CD4-positive, alpha-beta memory T cell (primary cell): ENCODE measurements around the gene UNC80. TPM values are rescaled to one million over a fixed set of nuclear protein-coding genes. Genes with fewer than 3 reads are reported as not detected.
A peak's percentile ranks its signal among the peaks of the same experiment; 100 is the strongest.
"Not testable (repeated sequence)": the region's sequence is repeated elsewhere in the genome, so short reads cannot be mapped to it uniquely, and the experiment has no call there.

ENCODE experiments used
- CTCF ChIA-PET: fragments of 350-600 bp; sonication (Branson Sonifier 250); formaldehyde crosslinking; loops from one replicate; lab custom pipeline; 2021; ENCODE audit warnings: inconsistent platforms; ENCODE audit not compliant: partially characterized antibody; lab: Charles Lee
- POLR2A ChIA-PET: fragments of 350-600 bp; sonication (Branson Sonifier 250); formaldehyde crosslinking; loops from one replicate; lab custom pipeline; 2021; ENCODE audit not compliant: partially characterized antibody; lab: Charles Lee
- DNase-seq, 5 donors: peaks; one replicate each; pipeline versions ENCODE4 v3.0.0 to v3.0.0-alpha.2; 2020 to 2022; ENCODE audit warnings: mixed read lengths in 1 of 5
- H3K27ac ChIP-seq: one replicate; pipeline ENCODE4 v1.7.0; 2013; ENCODE audit warnings: low read depth, low read length
- H3K27me3 ChIP-seq: 2 replicates; pipeline ENCODE4 v1.7.0; 2013; ENCODE audit warnings: mild to moderate bottlenecking, low read length, moderate library complexity; ENCODE audit not compliant: insufficient read depth
- H3K36me3 ChIP-seq: 2 replicates; pipeline ENCODE4 v1.7.0; 2013; ENCODE audit warnings: mild to moderate bottlenecking, low read length, moderate library complexity; ENCODE audit not compliant: insufficient read depth
- H3K4me1 ChIP-seq: 2 replicates; pipeline ENCODE4 v1.7.0; 2013; ENCODE audit warnings: mild to moderate bottlenecking, low read length, moderate library complexity; ENCODE audit not compliant: insufficient read depth
- H3K4me3 ChIP-seq, 2 donors: one replicate each; pipeline ENCODE4 v1.7.0; 2013; ENCODE audit warnings: low read length in 2 of 2, mild to moderate bottlenecking in 1 of 2
- H3K9me3 ChIP-seq, 2 donors: one replicate each; pipeline ENCODE4 v1.7.0; 2013; ENCODE audit warnings: low read length in 2 of 2, control low read depth in 1 of 2; ENCODE audit not compliant: control insufficient read depth in 1 of 2
- H3K27ac Mint-ChIP-seq, 7 donors: one replicate each; pipeline ENCODE4 v1.8.0; 2020 to 2021; ENCODE audit warnings: mixed read lengths in 7 of 7, mild to moderate bottlenecking in 6 of 7, inconsistent platforms in 3 of 7, moderate library complexity in 3 of 7
- H3K27me3 Mint-ChIP-seq, 2 donors: one replicate each; pipeline ENCODE4 v1.8.0; 2020 to 2021; ENCODE audit warnings: mixed read lengths in 2 of 2
- H3K36me3 Mint-ChIP-seq, 2 donors: one replicate each; pipeline ENCODE4 v1.8.0; 2020 to 2021; ENCODE audit warnings: mixed read lengths in 2 of 2, inconsistent platforms in 1 of 2, mild to moderate bottlenecking in 1 of 2
- H3K4me1 Mint-ChIP-seq, 4 donors: one replicate each; pipeline ENCODE4 v1.8.0; 2020 to 2021; ENCODE audit warnings: mixed read lengths in 4 of 4, mild to moderate bottlenecking in 1 of 4
- H3K4me3 Mint-ChIP-seq, 8 donors: one replicate each; pipeline ENCODE4 v1.8.0; 2020 to 2021; ENCODE audit warnings: mixed read lengths in 8 of 8, mild to moderate bottlenecking in 7 of 8, moderate library complexity in 6 of 8, inconsistent platforms in 3 of 8
- H3K9me3 Mint-ChIP-seq, 8 donors: one replicate each; pipeline ENCODE4 v1.8.0; 2020 to 2021; ENCODE audit warnings: mixed read lengths in 8 of 8, mild to moderate bottlenecking in 5 of 8, inconsistent platforms in 3 of 8, moderate library complexity in 1 of 8
- intact Hi-C: fragments of 100-400 bp; cut with micrococcal nuclease; formaldehyde crosslinking; loops from one replicate; pipeline ENCODE4 v1.15.1; 2023
- polyA plus RNA-seq, 2 donors: library from polyadenylated mRNA; unstranded; fragments of 300-500 nt; fragmentation: Illumina TruSeq; gene quantifications; one replicate each; pipeline ENCODE4 v1.2.3, GENCODE V29; 2021
- total RNA-seq, 2 experiments: library from RNA; stranded (reverse); gene quantifications; one replicate each; pipeline ENCODE4 v1.2.3, GENCODE V29; 2021

The UNC80 gene
- total and polyA plus RNA-seq, 4 experiments from 2014 or later, result not detected

GRCh38 chr2:209773377-209773776 is 1.7 kb downstream of the UNC80 start:
- Mint-ChIP-seq H3K27ac (no peak overlapping the region), H3K4me1 (peaks cover 0 to 4% (median 4%) of the 10 kb centered on the region in 4 donors), H3K4me3 (no peak overlapping the region), H3K36me3 (no peaks in the 10 kb centered on the region), H3K27me3 (peaks cover 21 to 24% of the 10 kb centered on the region in 2 donors), H3K9me3 (peaks cover 0 to 5% (median under 1%) of the 10 kb centered on the region in 8 donors)
- intact Hi-C loops, result no loop called here
- Histone ChIP-seq H3K27me3 (no peaks in the 10 kb centered on the region), H3K4me1 (no peaks in the 10 kb centered on the region), H3K9me3 (no peaks in the 10 kb centered on the region), H3K36me3 (no peaks in the 10 kb centered on the region), H3K27ac (no peak overlapping the region), H3K4me3 (no peak overlapping the region)
- CTCF ChIA-PET, result no interaction called here
- POLR2A ChIA-PET, result no interaction called here
- no peak for DNase-seq

- Histone ChIP-seq H3K4me1 (peaks cover 11% of the 10 kb centered on the region), H3K27ac (no peak overlapping the region), H3K36me3 (no peaks in the 10 kb centered on the region), H3K27me3 (no peaks in the 10 kb centered on the region), H3K9me3 (no peaks in the 10 kb centered on the region), H3K4me3 (no peak overlapping the region)
- Mint-ChIP-seq H3K36me3 (no peaks in the 10 kb centered on the region), H3K4me1 (peaks cover 12 to 17% (median 15%) of the 10 kb centered on the region in 4 donors), H3K27ac (no peak overlapping the region), H3K4me3 (no peak overlapping the region), H3K9me3 (no peaks in the 10 kb centered on the region), H3K27me3 (no peaks in the 10 kb centered on the region)
- intact Hi-C loops, result no loop called here
- ChIA-PET POLR2A (no interaction called here), CTCF (no interaction called here)
- DNase-seq, result no peak
Observed at GRCh38 chr2:209787416-209787815, 15.8 kb downstream of the UNC80 start.

GRCh38 chr2:209788925-209789324 is 17.3 kb downstream of the UNC80 start:
- Histone ChIP-seq H3K27ac (no peak overlapping the region), H3K9me3 (no peaks in the 10 kb centered on the region), H3K4me3 (no peak overlapping the region), H3K4me1 (peaks cover 11% of the 10 kb centered on the region), H3K36me3 (no peaks in the 10 kb centered on the region), H3K27me3 (no peaks in the 10 kb centered on the region)
- Mint-ChIP-seq H3K4me1 (peaks cover 12 to 17% (median 15%) of the 10 kb centered on the region in 4 donors), H3K4me3 (peak overlapping the region in 3 of 8 donors; percentile 11 to 49 (median 44)), H3K36me3 (no peaks in the 10 kb centered on the region), H3K27me3 (no peaks in the 10 kb centered on the region), H3K27ac (no peak overlapping the region), H3K9me3 (no peaks in the 10 kb centered on the region)
- no peak for DNase-seq
- CTCF ChIA-PET, result no interaction called here
- POLR2A ChIA-PET, result no interaction called here
- intact Hi-C loops, result no loop called here

GRCh38 chr2:209790066-209790728 is 18.6 kb downstream of the UNC80 start:
- peak overlapping the region; percentile 76 to 88 (median 84) for H3K4me3 Mint-ChIP-seq
- intact Hi-C loops, result no loop called here
- peak in 2 of 5 donors; percentile 5 to 9 for DNase-seq
- H3K36me3 Mint-ChIP-seq, result no peaks in the 10 kb centered on the region
- no peaks in the 10 kb centered on the region for H3K9me3 Mint-ChIP-seq
- Histone ChIP-seq H3K4me3 (peak overlapping the region; percentile 19 to 34), H3K27me3 (no peaks in the 10 kb centered on the region), H3K27ac (no peak overlapping the region), H3K9me3 (no peaks in the 10 kb centered on the region), H3K36me3 (no peaks in the 10 kb centered on the region), H3K4me1 (peaks cover 11% of the 10 kb centered on the region)
- H3K4me1 Mint-ChIP-seq, result peaks cover 12 to 17% (median 15%) of the 10 kb centered on the region in 4 donors
- no peaks in the 10 kb centered on the region for H3K27me3 Mint-ChIP-seq
- POLR2A ChIA-PET, result no interaction called here
- CTCF ChIA-PET, result no interaction called here
- peak overlapping the region in 6 of 7 donors; percentile 26 to 79 (median 74) for H3K27ac Mint-ChIP-seq

- peak overlapping the region in 2 of 7 donors; percentile 8 to 12 for H3K27ac Mint-ChIP-seq
- Histone ChIP-seq H3K4me3 (no peak overlapping the region), H3K27ac (no peak overlapping the region), H3K36me3 (no peaks in the 10 kb centered on the region), H3K9me3 (no peaks in the 10 kb centered on the region), H3K4me1 (peaks cover 11% of the 10 kb centered on the region), H3K27me3 (no peaks in the 10 kb centered on the region)
- no peak for DNase-seq
- ChIA-PET POLR2A (no interaction called here), CTCF (no interaction called here)
- intact Hi-C loops, result no loop called here
- no peaks in the 10 kb centered on the region for H3K36me3 Mint-ChIP-seq
- H3K4me1 Mint-ChIP-seq, result peaks cover 12 to 17% (median 15%) of the 10 kb centered on the region in 4 donors
- no peaks in the 10 kb centered on the region for H3K9me3 Mint-ChIP-seq
- H3K4me3 Mint-ChIP-seq, result peak overlapping the region in 6 of 8 donors; percentile 4 to 59 (median 12)
- no peaks in the 10 kb centered on the region for H3K27me3 Mint-ChIP-seq
Observed at GRCh38 chr2:209791151-209791550, 19.5 kb downstream of the UNC80 start.

GRCh38 chr2:209795425-209795824 is 23.8 kb downstream of the UNC80 start:
- intact Hi-C loops, H3K9me3 ChIP-seq, H3K27ac Mint-ChIP-seq, H3K4me3 ChIP-seq, H3K4me1 Mint-ChIP-seq, DNase-seq, H3K4me3 Mint-ChIP-seq, H3K36me3 ChIP-seq, H3K36me3 Mint-ChIP-seq, H3K9me3 Mint-ChIP-seq, H3K27me3 ChIP-seq, H3K4me1 ChIP-seq, H3K27ac ChIP-seq, POLR2A ChIA-PET, CTCF ChIA-PET, H3K27me3 Mint-ChIP-seq: not testable (repeated sequence)

- no peaks in the 10 kb centered on the region for H3K4me1 Mint-ChIP-seq
- DNase-seq, result no peak
- H3K9me3 Mint-ChIP-seq, result peaks cover 0 to 4% (median under 1%) of the 10 kb centered on the region in 8 donors
- Histone ChIP-seq H3K36me3 (no peaks in the 10 kb centered on the region), H3K9me3 (no peaks in the 10 kb centered on the region), H3K4me1 (no peaks in the 10 kb centered on the region), H3K27ac (no peak overlapping the region), H3K4me3 (no peak overlapping the region), H3K27me3 (no peaks in the 10 kb centered on the region)
- no peak overlapping the region for H3K27ac Mint-ChIP-seq
- POLR2A ChIA-PET, result no interaction called here
- peaks cover 3 to 5% of the 10 kb centered on the region in 2 donors for H3K27me3 Mint-ChIP-seq
- intact Hi-C loops, result no loop called here
- no peak overlapping the region for H3K4me3 Mint-ChIP-seq
- no peaks in the 10 kb centered on the region for H3K36me3 Mint-ChIP-seq
- CTCF ChIA-PET, result no interaction called here
Observed at GRCh38 chr2:209805351-209805750, 33.7 kb downstream of the UNC80 start.
